GM12892 (cell line): ENCODE measurements around the gene CACNB4.

Experiments used
- POLR2AphosphoS5 ChIP-seq: IDR thresholded peaks from 2 replicates; pipeline ENCODE4 v1.6.1; 2011; ENCODE audit warnings: low read depth, low read length, control low read depth
- TAF1 ChIP-seq: IDR thresholded peaks from 2 replicates; pipeline ENCODE4 v1.6.1; 2011; ENCODE audit warnings: low read depth, mild to moderate bottlenecking, control low read depth, low read length, borderline replicate concordance

DNA sequence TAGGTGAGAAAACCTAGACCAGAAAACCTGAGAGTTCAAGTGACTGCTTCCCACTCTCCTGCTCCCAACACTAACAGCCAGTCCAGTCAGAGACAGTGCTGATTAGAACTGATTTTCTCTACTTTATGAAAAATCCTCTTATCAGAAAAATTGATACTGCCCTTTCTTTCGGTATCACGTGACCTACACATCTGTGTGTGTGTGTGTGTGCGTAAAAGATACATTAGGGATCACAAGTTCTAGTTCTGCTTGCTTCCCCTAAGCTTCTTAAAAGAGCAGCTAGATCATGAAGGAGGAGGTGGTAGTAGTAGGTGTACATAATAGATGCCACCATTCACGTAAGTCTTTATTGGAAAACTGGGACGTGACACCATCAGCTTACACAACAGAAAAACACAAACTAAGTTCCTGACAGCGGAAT, 272.1 kb downstream of the CACNB4 start:
- no peak for TF ChIP-seq POLR2AphosphoS5
- TF ChIP-seq TAF1, result no peak
